Measurements from ENCODE around the gene CFAP119.

CFAP119 gene

DNA sequence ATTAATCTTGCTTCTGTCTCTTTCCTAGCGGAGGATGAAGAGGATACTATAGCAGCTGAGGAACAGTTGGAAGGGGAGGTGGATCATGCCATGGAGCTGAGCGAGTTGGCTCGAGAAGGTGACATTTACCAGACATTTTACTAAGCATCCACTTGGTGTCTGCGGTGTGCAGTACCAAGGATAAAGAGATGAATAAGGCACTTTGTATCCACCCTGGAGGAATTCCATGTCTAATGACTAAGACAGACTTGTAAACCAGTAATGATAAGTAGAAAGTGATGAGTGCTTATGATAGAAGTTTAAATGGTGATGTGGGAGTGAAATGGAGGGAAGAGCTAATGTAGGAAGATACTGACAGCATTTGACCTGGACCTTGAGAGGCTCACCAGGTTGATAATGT, 50.9 kb downstream of the CFAP119 start:
- no peak for DNase-seq (ENCODE audit: low read depth)
